ENCODE results near the gene MTHFD2L. TPM values are rescaled to one million over a fixed set of nuclear protein-coding genes. Genes with fewer than 3 reads are reported as not detected.

Gene MTHFD2L
- total and polyA plus RNA-seq, 8 donors = 4.9 to 11.4 (median 6.8) TPM

- Histone ChIP-seq H3K4me3 (no peak overlapping the region), H3K9me3 (no peaks in the 10 kb centered on the region), H3K4me1 (peaks cover 6 to 11% (median 7%) of the 10 kb centered on the region in 3 donors), H3K27me3 (no peaks in the 10 kb centered on the region), H3K36me3 (no peaks in the 10 kb centered on the region), H3K27ac (no peak overlapping the region)
- ATAC-seq (no peak), DNase-seq (no peak), FAIRE-seq (no peak)
- intact Hi-C loops (cut with DNase I) = no loop called here
- TF ChIP-seq CTCF (IDR thresholded peaks at IDR 0.05) = no peak
These were observed 105.6 kb downstream of the MTHFD2L start for GRCh38 chr4:74263551-74263950.

GRCh38 chr4:74266081-74266480 lies 108.2 kb downstream of the MTHFD2L start:
- Histone ChIP-seq H3K4me3 (no peak overlapping the region), H3K9me3 (no peaks in the 10 kb centered on the region), H3K36me3 (no peaks in the 10 kb centered on the region), H3K4me1 (peaks cover 0 to 4% (median 0%) of the 10 kb centered on the region in 3 donors), H3K27me3 (no peaks in the 10 kb centered on the region), H3K27ac (no peak overlapping the region)
- TF ChIP-seq CTCF (IDR thresholded peaks at IDR 0.05) = no peak
- intact Hi-C loops (cut with DNase I) = no loop called here
- FAIRE-seq = no peak
- DNase-seq = no peak
- no peak for ATAC-seq

GRCh38 chr4:74267998-74268606 lies 110.2 kb downstream of the MTHFD2L start:
- ATAC-seq (peak; percentile 51 to 83 (median 66)), DNase-seq (no peak), FAIRE-seq (no peak)
- H3K27me3 ChIP-seq = no peaks in the 10 kb centered on the region
- intact Hi-C loops (cut with DNase I) = no loop called here
- no peak overlapping the region for H3K4me3 ChIP-seq
- peaks cover 0 to 4% (median 0%) of the 10 kb centered on the region in 3 donors for H3K4me1 ChIP-seq
- H3K9me3 ChIP-seq = no peaks in the 10 kb centered on the region
- H3K36me3 ChIP-seq = no peaks in the 10 kb centered on the region
- no peak overlapping the region for H3K27ac ChIP-seq
- TF ChIP-seq CTCF (IDR thresholded peaks at IDR 0.05) = no peak

- DNase-seq = no peak
These were observed 110.7 kb downstream of the MTHFD2L start for GRCh38 chr4:74268643-74269042.

More at GRCh38 chr4:74268643-74269042, 110.7 kb downstream of the MTHFD2L start:
- H3K4me3 ChIP-seq = no peak overlapping the region
- ATAC-seq (no peak), FAIRE-seq (no peak)
- H3K27ac ChIP-seq = no peak overlapping the region
- no peaks in the 10 kb centered on the region for H3K9me3 ChIP-seq
- peaks cover 0 to 4% (median 0%) of the 10 kb centered on the region in 3 donors for H3K4me1 ChIP-seq
- no peaks in the 10 kb centered on the region for H3K36me3 ChIP-seq
- intact Hi-C loops (cut with DNase I) = no loop called here
- H3K27me3 ChIP-seq = no peaks in the 10 kb centered on the region
- TF ChIP-seq CTCF (IDR thresholded peaks at IDR 0.05) = no peak
- 85 to 87% methylated on average over 2 of the region's 2 CpGs for WGBS, 2 donors

All from pancreas (tissue), 10 donors.